HCT116 (cell line): Measurements from ENCODE around the gene THBS1. TPM values are rescaled to one million over a fixed set of nuclear protein-coding genes. Genes with fewer than 3 reads are reported as not detected.

Experiments used
- ATAC-seq: fragments of 200-7000 bp; cut with Tn5 transposase; 2 replicates; pipeline ENCODE4 v1.9.1; 2020; ENCODE audit warnings: mild to moderate bottlenecking, moderate library complexity
- BruUV-seq: library from RNA; stranded (reverse); fragments of 400-500 nt; replicated peaks from 2 replicates; lab custom pipeline; 2021; lab: Mats Ljungman, UMichigan
- CTCF ChIA-PET: fragments of 300-600 bp; sonication (Branson Sonifier 250); formaldehyde crosslinking; loops from one replicate; lab custom pipeline; 2021; ENCODE audit warnings: antibody characterized with exemption; lab: Charles Lee
- POLR2A ChIA-PET: fragments of 300-600, 350-600 bp; sonication (Branson Sonifier 250); formaldehyde crosslinking; loops from one replicate; lab custom pipeline; 2021; ENCODE audit warnings: antibody characterized with exemption; lab: Charles Lee
- RAD21 ChIA-PET, 2 experiments: fragments of 300-600 bp; sonication (Branson Sonifier 250); formaldehyde crosslinking; loops; one replicate each; lab custom pipeline; 2023; ENCODE audit warnings: low total read pairs in 2 of 2; ENCODE audit not compliant: uncharacterized antibody in 2 of 2, unreplicated experiment in 2 of 2, low non-redundant PET in 1 of 2; lab: Charles Lee
- DNase-seq: peaks from one replicate; pipeline ENCODE4 v3.0.0-alpha.2; 2010; ENCODE audit warnings: low read depth, low spot score
- H2AFZ ChIP-seq: fragments of 200-600 bp; shearing (Covaris generic), sonication (generic); 2 replicates; pipeline ENCODE4 v1.6.1; 2017; ENCODE audit warnings: low read depth, mixed run types, mixed read lengths, antibody characterized with exemption, low read length; ENCODE audit not compliant: poor library complexity, severe bottlenecking
- H3K27ac ChIP-seq: 2 replicates; pipeline ENCODE4 v1.5.1; 2012; ENCODE audit warnings: low read depth, low read length
- H3K27me3 ChIP-seq: fragments of 200-600 bp; sonication (generic); 2 replicates; pipeline ENCODE4 v1.6.1; 2016; ENCODE audit warnings: mixed run types, low read length, mixed read lengths; ENCODE audit not compliant: insufficient read depth
- H3K36me3 ChIP-seq, 2 experiments: fragments of 200-500 bp in 1 of 2; fragments of 200-600 bp in 1 of 2; sonication (Bioruptor generic) in 1 of 2; sonication (generic) in 1 of 2; 2 replicates each; pipeline versions ENCODE4 v1.5.1 to v1.6.1; 2014 to 2016; ENCODE audit warnings: low read length in 2 of 2, inconsistent platforms in 1 of 2, mixed read lengths in 1 of 2, mixed run types in 1 of 2; ENCODE audit not compliant: insufficient read depth in 2 of 2, control insufficient read depth in 1 of 2
- H3K4me1 ChIP-seq, 2 experiments: fragments of 200-600 bp in 1 of 2; sonication (generic) in 1 of 2; 2 replicates each; pipeline versions ENCODE4 v1.5.1 to v1.6.1; 2012 to 2017; ENCODE audit warnings: low read length in 2 of 2, inconsistent platforms in 1 of 2, mild to moderate bottlenecking in 1 of 2, mixed read lengths in 1 of 2, mixed run types in 1 of 2, moderate library complexity in 1 of 2; ENCODE audit not compliant: insufficient read depth in 2 of 2, control insufficient read depth in 1 of 2
- H3K4me2 ChIP-seq: fragments of 200-600 bp; sonication (generic); 2 replicates; pipeline ENCODE4 v1.6.1; 2017; ENCODE audit warnings: mixed run types, low read length, mixed read lengths
- H3K4me3 ChIP-seq, 2 experiments: fragments of 200-600 bp in 1 of 2; sonication (generic) in 1 of 2; replicated peaks in 1 of 2; 2 replicates each; pipeline ENCODE4 v1.5.1; 2011 to 2016; ENCODE audit warnings: low read length in 2 of 2, control low read depth in 1 of 2, low read depth in 1 of 2, mild to moderate bottlenecking in 1 of 2, mixed read lengths in 1 of 2, mixed run types in 1 of 2
- H3K79me2 ChIP-seq: fragments of 200-600 bp; sonication (generic); 2 replicates; pipeline ENCODE4 v1.6.1; 2017; ENCODE audit warnings: mild to moderate bottlenecking, mixed run types, low read length, moderate library complexity, mixed read lengths; ENCODE audit not compliant: insufficient read depth
- H3K9ac ChIP-seq: fragments of 200-600 bp; sonication (generic); 2 replicates; pipeline ENCODE4 v1.6.1; 2016; ENCODE audit warnings: low read length, mixed read lengths
- H3K9me2 ChIP-seq: fragments of 200-600 bp; sonication (generic), shearing (Covaris generic); 2 replicates; pipeline ENCODE4 v1.6.1; 2017; ENCODE audit warnings: mixed run types, mild to moderate bottlenecking, moderate library complexity; ENCODE audit not compliant: insufficient read depth
- H3K9me3 ChIP-seq, 2 experiments: fragments of 200-500 bp in 1 of 2; fragments of 200-600 bp in 1 of 2; sonication (Bioruptor generic) in 1 of 2; sonication (generic) in 1 of 2; 2 replicates each; pipeline ENCODE4 v1.6.1; 2014 to 2017; ENCODE audit warnings: low read length in 2 of 2, mixed read lengths in 2 of 2, inconsistent platforms in 1 of 2, low read depth in 1 of 2, mild to moderate bottlenecking in 1 of 2, mixed run types in 1 of 2, moderate library complexity in 1 of 2; ENCODE audit not compliant: control insufficient read depth in 1 of 2, insufficient read depth in 1 of 2
- H4K20me1 ChIP-seq: fragments of 200-600 bp; sonication (generic), shearing (Covaris generic); 2 replicates; pipeline ENCODE4 v1.6.1; 2017; ENCODE audit warnings: mixed run types, mild to moderate bottlenecking, moderate library complexity; ENCODE audit not compliant: insufficient read depth
- EZH2 ChIP-seq: fragments of 200-600 bp; sonication (generic); IDR thresholded peaks from 2 replicates; pipeline ENCODE4 v1.6.1; 2017; ENCODE audit warnings: antibody characterized with exemption, mixed run types
- REST ChIP-seq: IDR thresholded peaks from 2 replicates; pipeline ENCODE4 v1.6.1; 2012; ENCODE audit warnings: low read depth
- SP1 ChIP-seq: IDR thresholded peaks from 2 replicates; pipeline ENCODE4 v1.6.1; 2012; ENCODE audit warnings: low read depth
- intact Hi-C: fragments of 100-400 bp; cut with micrococcal nuclease; formaldehyde crosslinking; loops from 2 replicates; pipeline ENCODE4 v1.10.0; 2022
- total RNA-seq: library from RNA; stranded (reverse); gene quantifications from one replicate; pipeline ENCODE4 v1.2.1, GENCODE V29; 2021; ENCODE audit not compliant: unreplicated experiment
- TF ChIP-seq, protein P1 (sequence below): IDR thresholded peaks from 2 replicates; pipeline ENCODE4 v1.6.1; 2012
- TF ChIP-seq, protein P2 (sequence below), 3 experiments: fragments of 200-600 bp in 1 of 3; sonication (generic) in 1 of 3; IDR thresholded peaks in 2 of 3; conservative IDR thresholded peaks in 1 of 3; 2 replicates each; pipeline ENCODE4 v1.5.1; 2012 to 2017; ENCODE audit warnings: low read depth in 2 of 3, low read length in 2 of 3, antibody characterized with exemption in 1 of 3, borderline replicate concordance in 1 of 3, control low read depth in 1 of 3, mild to moderate bottlenecking in 1 of 3, mixed read lengths in 1 of 3, mixed run types in 1 of 3, moderate library complexity in 1 of 3; ENCODE audit not compliant: insufficient read depth in 1 of 3

Gene THBS1
- total RNA-seq, 1 experiment from 2014 or later, result 6.3 TPM

GRCh38 chr15:39542385-39543065 lies 38.4 kb upstream of the THBS1 start:
- intact Hi-C loops, result no loop called here
- Histone ChIP-seq H2AFZ (no peak overlapping the region), H3K27ac (no peak overlapping the region), H3K4me3 (no peak overlapping the region), H3K4me2 (no peak overlapping the region), H3K9me3 (0 out of 4 replicates have a peak, but pooled peaks cover 0 to 5% of the 10 kb centered on the region in 2 experiments), H3K9ac (no peak overlapping the region), H3K79me2 (no peaks in the 10 kb centered on the region)
- no TSS peak for BruUV-seq
- ATAC-seq (no peak), DNase-seq (no peak)
- CTCF ChIA-PET, result no interaction called here
- TF ChIP-seq EZH2, result no peak
- TF ChIP-seq, protein P1, sequence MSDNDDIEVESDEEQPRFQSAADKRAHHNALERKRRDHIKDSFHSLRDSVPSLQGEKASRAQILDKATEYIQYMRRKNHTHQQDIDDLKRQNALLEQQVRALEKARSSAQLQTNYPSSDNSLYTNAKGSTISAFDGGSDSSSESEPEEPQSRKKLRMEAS, result no peak
- TF ChIP-seq SP1, result no peak
- TF ChIP-seq, all 23 proteins: peak for 0
- no peaks in the 10 kb centered on the region for H3K4me1 ChIP-seq
- ChIA-PET RAD21 (no interaction called here), POLR2A (no interaction called here)
- no peaks in the 10 kb centered on the region for H3K9me2 ChIP-seq
- H3K36me3 ChIP-seq, result no peaks in the 10 kb centered on the region
- H4K20me1 ChIP-seq, result no peaks in the 10 kb centered on the region
- no peaks in the 10 kb centered on the region for H3K27me3 ChIP-seq

GRCh38 chr15:39543651-39544050 lies 37.2 kb upstream of the THBS1 start:
- Histone ChIP-seq H3K4me1 (no peaks in the 10 kb centered on the region), H3K9ac (no peak overlapping the region), H2AFZ (no peak overlapping the region), H3K79me2 (no peaks in the 10 kb centered on the region), H3K36me3 (no peaks in the 10 kb centered on the region), H3K27ac (no peak overlapping the region), H3K9me2 (no peaks in the 10 kb centered on the region), H3K9me3 (0 out of 4 replicates have a peak, but pooled peaks cover 0 to 5% of the 10 kb centered on the region in 2 experiments), H3K27me3 (no peaks in the 10 kb centered on the region), H3K4me2 (no peak overlapping the region), H4K20me1 (no peaks in the 10 kb centered on the region), H3K4me3 (no peak overlapping the region)
- no peak for ATAC-seq
- no TSS peak for BruUV-seq
- TF ChIP-seq REST, result no peak
- TF ChIP-seq, protein P2, sequence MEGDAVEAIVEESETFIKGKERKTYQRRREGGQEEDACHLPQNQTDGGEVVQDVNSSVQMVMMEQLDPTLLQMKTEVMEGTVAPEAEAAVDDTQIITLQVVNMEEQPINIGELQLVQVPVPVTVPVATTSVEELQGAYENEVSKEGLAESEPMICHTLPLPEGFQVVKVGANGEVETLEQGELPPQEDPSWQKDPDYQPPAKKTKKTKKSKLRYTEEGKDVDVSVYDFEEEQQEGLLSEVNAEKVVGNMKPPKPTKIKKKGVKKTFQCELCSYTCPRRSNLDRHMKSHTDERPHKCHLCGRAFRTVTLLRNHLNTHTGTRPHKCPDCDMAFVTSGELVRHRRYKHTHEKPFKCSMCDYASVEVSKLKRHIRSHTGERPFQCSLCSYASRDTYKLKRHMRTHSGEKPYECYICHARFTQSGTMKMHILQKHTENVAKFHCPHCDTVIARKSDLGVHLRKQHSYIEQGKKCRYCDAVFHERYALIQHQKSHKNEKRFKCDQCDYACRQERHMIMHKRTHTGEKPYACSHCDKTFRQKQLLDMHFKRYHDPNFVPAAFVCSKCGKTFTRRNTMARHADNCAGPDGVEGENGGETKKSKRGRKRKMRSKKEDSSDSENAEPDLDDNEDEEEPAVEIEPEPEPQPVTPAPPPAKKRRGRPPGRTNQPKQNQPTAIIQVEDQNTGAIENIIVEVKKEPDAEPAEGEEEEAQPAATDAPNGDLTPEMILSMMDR (IDR thresholded peaks at IDR 0.05 in 2 of 3, conservative IDR thresholded peaks at IDR 0.05 in 1 of 3; ENCODE audit: borderline replicate concordance in 1 of 3, insufficient read depth in 1 of 3, low read depth in 2 of 3, low read length in 2 of 3), result peak in 1 of 3 experiments; percentile 16; a peak in 1 of 6 replicates
- DNase-seq, result no peak
- CTCF ChIA-PET, result no interaction called here
- POLR2A ChIA-PET, result no interaction called here
- intact Hi-C loops, result no loop called here
- RAD21 ChIA-PET, result no interaction called here
